Aorta (tissue), 5 donors: ENCODE data around the gene RAP1GAP. TPM values are rescaled to one million over a fixed set of nuclear protein-coding genes. Genes with fewer than 3 reads are reported as not detected.

Source experiments
- ATAC-seq: fragments of 200-7000 bp; cut with Tn5 transposase; one replicate; pipeline ENCODE4 v1.9.1; 2022; ENCODE audit warnings: moderate library complexity; ENCODE audit not compliant: low FRiP score
- DNase-seq, 2 donors: peaks; one replicate each; pipeline ENCODE4 v3.0.0-alpha.2; 2020
- H3K27ac ChIP-seq, 2 donors: one replicate each; pipeline ENCODE4 v1.5.1; 2013; ENCODE audit warnings: low read length in 2 of 2, mild to moderate bottlenecking in 2 of 2, moderate library complexity in 2 of 2, control low read depth in 1 of 2, inconsistent platforms in 1 of 2, low read depth in 1 of 2
- H3K27me3 ChIP-seq, 2 donors: one replicate each; pipeline ENCODE4 v1.6.1; 2013; ENCODE audit warnings: control low read depth in 1 of 2, low read length in 1 of 2, mild to moderate bottlenecking in 1 of 2, moderate library complexity in 1 of 2; ENCODE audit not compliant: insufficient read depth in 2 of 2, control insufficient read depth in 1 of 2
- H3K36me3 ChIP-seq, 2 donors: one replicate each; pipeline ENCODE4 v1.6.1; 2013; ENCODE audit warnings: control low read depth in 1 of 2, low read length in 1 of 2, mild to moderate bottlenecking in 1 of 2; ENCODE audit not compliant: insufficient read depth in 2 of 2, control insufficient read depth in 1 of 2
- H3K4me1 ChIP-seq, 2 donors: one replicate each; pipeline ENCODE4 v1.6.1; 2013; ENCODE audit warnings: low read length in 2 of 2, control low read depth in 1 of 2, mild to moderate bottlenecking in 1 of 2, moderate library complexity in 1 of 2; ENCODE audit not compliant: insufficient read depth in 2 of 2, control insufficient read depth in 1 of 2
- H3K4me3 ChIP-seq, 2 donors: one replicate each; pipeline ENCODE4 v1.5.1; 2013; ENCODE audit warnings: low read length in 2 of 2, control low read depth in 1 of 2, mild to moderate bottlenecking in 1 of 2
- H3K9me3 ChIP-seq: one replicate; pipeline ENCODE4 v1.6.1; 2013; ENCODE audit warnings: mild to moderate bottlenecking, low read length; ENCODE audit not compliant: control insufficient read depth
- WGBS, 2 donors: extraction: QIAGEN DNeasy Blood & Tissue Kit; methylation state at CpG; one replicate each; pipeline ENCODE4 v1.1.7; 2013; 5-methylcytosine and 5-hydroxymethylcytosine counted together
- intact Hi-C, 2 donors: fragments of 100-400 bp; cut with DNase I; formaldehyde crosslinking; loops; one replicate each; pipeline versions ENCODE4 v1.14.2 to v1.15.0; 2022
- long read RNA-seq, 2 donors: library from polyadenylated mRNA; unstranded; transcript quantifications; one replicate each; pipeline ENCODE4 v2.0.0, GENCODE V29; 2020 to 2021
- polyA plus RNA-seq, 2 donors: library from polyadenylated mRNA; stranded (reverse); fragments of 200-250 nt; gene quantifications; one replicate each; pipeline ENCODE4 v1.2.3, GENCODE V29; 2013
- total RNA-seq, 2 donors: library from RNA; stranded (reverse); fragmentation: NEBNext Ultra II Directional; extraction: Animal tissue kit (Norgen Biotek cat#: 25700); gene quantifications; one replicate each; pipeline ENCODE4 v1.2.1, GENCODE V29; 2021
- donor health status: healthy with polysubstance abuse.
- donor health status: Bipolar disorder and iron deficiency.
- donor health status: DM: no; HTN: no; CAD: no.
- donor health status: DM: no; HTN: no; CAD: no.
- donor health status: DM: yes; HTN: yes; CAD: no.

Gene RAP1GAP
- total RNA-seq (under 1 TPM; 0.58 to 0.84 TPM), polyA plus RNA-seq (1 to 10 TPM in 1 of 2 donors, under 1 TPM in 1; 0.33 to 4.9 TPM)
- long read RNA-seq, donor 1, partial matches to known transcripts = 1 of 1 reads
- long read RNA-seq, donor 1, other reads (novel, unspliced or antisense) = 0 of 1 reads
- long read RNA-seq, donor 2, partial matches to known transcripts = 0 of 1 reads
- long read RNA-seq, donor 2, other reads (novel, unspliced or antisense) = 1 of 1 reads

DNA sequence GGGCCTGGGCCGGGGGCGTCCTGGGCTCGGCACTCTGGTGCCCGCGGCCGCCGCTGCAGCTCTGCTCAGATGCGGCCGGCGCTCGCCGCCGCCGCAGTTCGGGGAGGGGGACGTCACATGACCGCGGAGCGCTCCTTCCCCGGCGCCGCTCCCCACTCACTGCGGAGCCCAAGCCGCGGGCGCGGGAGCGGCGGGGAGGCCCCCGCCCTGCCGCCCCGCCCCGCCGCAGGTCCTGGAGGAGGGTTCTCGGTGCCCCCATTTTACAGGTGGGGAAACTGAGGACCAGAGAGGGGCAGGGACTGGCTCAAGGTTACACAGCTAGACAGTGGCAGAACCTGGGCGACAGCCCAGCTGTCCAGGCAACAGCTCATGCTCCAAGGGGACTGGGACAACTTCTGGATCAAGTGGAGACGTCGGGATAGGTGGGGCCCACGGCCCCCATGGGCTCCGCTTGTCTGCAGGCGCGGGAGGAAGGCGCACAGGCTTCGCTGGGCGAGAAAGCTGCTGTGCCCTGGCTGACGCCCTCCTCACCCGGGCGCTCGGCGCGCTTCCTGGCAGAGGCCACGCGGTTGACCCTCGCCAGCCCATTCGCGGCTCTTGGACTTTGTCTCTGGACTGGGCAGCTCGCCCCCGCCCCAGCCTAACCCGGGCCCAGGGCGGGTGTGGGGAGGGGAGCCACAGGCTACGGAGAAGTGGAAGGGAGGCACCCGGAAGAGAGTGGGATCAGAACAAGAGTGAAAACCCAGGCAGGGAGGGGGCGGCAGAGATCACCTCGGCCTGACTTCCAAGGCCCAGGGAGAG is at the start of gene RAP1GAP:
TSS of gene RAP1GAP (minus strand) at position 100 of the 801 bp plus-strand sequence. CDS start 49,325 bp downstream, outside the sequence.
- H3K36me3 ChIP-seq = no peaks in the 10 kb centered on the region
- intact Hi-C loops = no loop called here
- no peaks in the 10 kb centered on the region for H3K9me3 ChIP-seq
- 0 to 1% methylated on average over 50 to 64 of the region's 64 CpGs for WGBS, 2 donors
- H3K27me3 ChIP-seq = peaks cover 0 to 2% of the 10 kb centered on the region in 2 donors
- no peak within 1 kb of the TSS for H3K27ac ChIP-seq
- H3K4me1 ChIP-seq = peaks cover 0 to 4% of the 10 kb centered on the region in 2 donors
- peak within 1 kb of the TSS in 1 of 2 donors; percentile 5 for H3K4me3 ChIP-seq
- peak; percentile 36 for ATAC-seq
- no peak for DNase-seq

GRCh38 chr1:21716169-21716568 is 47.0 kb upstream of the RAP1GAP start:
- 80 to 85% methylated on average over 2 of the region's 2 CpGs for WGBS, 2 donors
- Histone ChIP-seq H3K27me3 (no peaks in the 10 kb centered on the region), H3K4me1 (no peaks in the 10 kb centered on the region), H3K36me3 (peaks cover 7 to 10% of the 10 kb centered on the region in 2 donors), H3K4me3 (no peak overlapping the region), H3K27ac (no peak overlapping the region), H3K9me3 (no peaks in the 10 kb centered on the region)
- ATAC-seq (no peak), DNase-seq (no peak)
- intact Hi-C loops = no loop called here

- Histone ChIP-seq H3K27ac (no peak overlapping the region), H3K27me3 (no peaks in the 10 kb centered on the region), H3K4me3 (no peak overlapping the region), H3K4me1 (no peaks in the 10 kb centered on the region), H3K36me3 (peaks cover 7 to 10% of the 10 kb centered on the region in 2 donors), H3K9me3 (no peaks in the 10 kb centered on the region)
- no peak for DNase-seq
- intact Hi-C loops = no loop called here
- ATAC-seq = no peak
- WGBS, 2 donors = 86 to 89% methylated on average over 4 of the region's 4 CpGs
These were observed 38.7 kb upstream of the RAP1GAP start for GRCh38 chr1:21707891-21708290.

DNA sequence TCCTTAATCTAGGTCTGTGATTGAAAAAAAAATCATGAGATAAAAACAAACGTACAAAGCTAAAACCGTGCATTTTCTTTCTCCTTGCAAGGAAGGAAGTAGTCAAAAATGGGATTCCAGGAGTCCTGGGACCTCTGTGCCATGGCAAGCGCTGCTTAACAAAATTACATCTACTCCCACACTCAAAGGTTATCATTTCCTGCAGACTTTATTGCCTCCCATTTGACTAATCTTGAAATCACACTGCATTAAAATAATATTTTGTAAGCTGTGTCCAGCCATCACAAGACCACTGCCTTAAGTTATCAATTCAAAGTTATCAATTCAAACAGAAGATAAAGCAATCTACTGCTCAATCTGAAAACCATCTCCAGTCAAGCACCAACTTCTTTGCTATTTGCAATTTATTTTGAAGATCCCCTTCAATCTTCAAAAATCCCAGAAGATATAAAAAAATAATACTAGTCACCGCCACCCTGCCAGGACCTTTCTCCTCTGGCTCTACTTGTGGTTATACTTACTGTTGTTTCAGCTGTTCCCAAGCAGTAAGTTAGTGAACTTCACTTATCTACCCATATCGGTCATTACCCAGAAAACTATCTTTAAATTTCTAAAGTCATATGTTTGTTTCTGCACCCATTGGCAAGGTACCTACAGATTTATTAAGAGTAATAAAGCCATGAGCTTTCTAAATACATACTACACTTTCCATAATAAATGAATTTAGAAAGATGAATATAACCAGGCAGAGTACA is 38.1 kb upstream of the RAP1GAP start:
- 49 to 54% methylated on average over 5 of the region's 5 CpGs for WGBS, 2 donors
- peaks cover 10% of the 10 kb centered on the region in 2 donors for H3K36me3 ChIP-seq
- no peak for DNase-seq

DNA sequence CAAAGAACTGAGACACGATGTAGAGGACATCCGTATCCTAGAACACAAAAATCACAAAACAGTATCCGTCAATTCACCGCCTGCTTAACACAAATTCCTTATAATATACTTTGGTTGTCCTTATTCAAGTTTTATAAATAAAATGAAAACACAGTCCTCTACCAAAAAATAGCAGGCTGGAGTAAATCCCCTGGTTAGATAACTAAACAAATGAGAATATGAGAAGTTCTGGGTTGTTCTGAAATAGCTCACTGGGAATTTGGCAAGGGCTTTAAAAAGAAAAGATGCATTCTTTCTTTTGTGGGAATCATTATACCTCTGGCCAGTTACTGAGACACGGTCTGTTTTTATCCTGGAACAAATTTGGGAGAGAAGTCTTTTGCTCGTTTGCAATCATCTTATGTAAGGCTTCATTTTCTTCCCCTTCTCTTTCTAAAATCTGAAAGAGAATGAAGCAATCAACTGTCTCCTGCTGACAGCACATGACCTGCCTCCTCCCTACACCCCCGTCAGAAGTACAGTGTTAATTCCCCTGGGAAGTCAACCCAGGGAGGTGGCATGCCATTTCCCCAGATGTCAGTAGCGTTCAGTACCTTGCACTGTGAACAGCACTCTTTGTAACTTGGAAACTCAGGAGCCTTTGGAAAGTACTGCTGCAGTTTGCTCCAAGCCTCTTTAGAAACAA is 37.1 kb upstream of the RAP1GAP start:
- H3K27ac ChIP-seq = no peak overlapping the region
- H3K27me3 ChIP-seq = no peaks in the 10 kb centered on the region
- no peak for ATAC-seq
- no peaks in the 10 kb centered on the region for H3K9me3 ChIP-seq
- intact Hi-C loops = no loop called here
- 54 to 55% methylated on average over 8 of the region's 8 CpGs for WGBS, 2 donors
- H3K36me3 ChIP-seq = peaks cover 9 to 10% of the 10 kb centered on the region in 2 donors
- DNase-seq = no peak
- H3K4me1 ChIP-seq = no peaks in the 10 kb centered on the region
- H3K4me3 ChIP-seq = no peak overlapping the region

More for the DNA sequence above, 38.1 kb upstream of the RAP1GAP start:
- no peaks in the 10 kb centered on the region for H3K27me3 ChIP-seq
- intact Hi-C loops = no loop called here
- no peaks in the 10 kb centered on the region for H3K9me3 ChIP-seq
- ATAC-seq = no peak
- no peaks in the 10 kb centered on the region for H3K4me1 ChIP-seq
- no peak overlapping the region for H3K4me3 ChIP-seq
- no peak overlapping the region for H3K27ac ChIP-seq

- 60% methylated on average over 4 of the region's 4 CpGs for WGBS, 2 donors
- Histone ChIP-seq H3K4me3 (no peak overlapping the region), H3K4me1 (no peaks in the 10 kb centered on the region), H3K9me3 (no peaks in the 10 kb centered on the region), H3K27ac (no peak overlapping the region), H3K27me3 (no peaks in the 10 kb centered on the region), H3K36me3 (peaks cover 6 to 10% of the 10 kb centered on the region in 2 donors)
- intact Hi-C loops = no loop called here
- no peak for ATAC-seq
- no peak for DNase-seq
These were observed 36.3 kb upstream of the RAP1GAP start for GRCh38 chr1:21705303-21705980.

GRCh38 chr1:21704145-21704544 is 35.0 kb upstream of the RAP1GAP start:
- 92 to 95% methylated on average over 5 of the region's 5 CpGs for WGBS, 2 donors
- no peaks in the 10 kb centered on the region for H3K9me3 ChIP-seq
- no peak for DNase-seq
- intact Hi-C loops = no loop called here
- H3K27me3 ChIP-seq = no peaks in the 10 kb centered on the region
- ATAC-seq = no peak
- no peak overlapping the region for H3K27ac ChIP-seq
- peaks cover 6 to 10% of the 10 kb centered on the region in 2 donors for H3K36me3 ChIP-seq
- no peaks in the 10 kb centered on the region for H3K4me1 ChIP-seq
- no peak overlapping the region for H3K4me3 ChIP-seq
